Progenitor cell of endocrine pancreas (in vitro differentiated cells): ENCODE measurements around the gene CYB5D1. TPM values are rescaled to one million over a fixed set of nuclear protein-coding genes. Genes with fewer than 3 reads are reported as not detected.
"Not testable (repeated sequence)": the region's sequence is repeated elsewhere in the genome, so short reads cannot be mapped to it uniquely, and the experiment has no call there.

ENCODE experiments used
- DNase-seq: peaks from one replicate; pipeline ENCODE4 v3.0.0; 2021; ENCODE audit warnings: low spot score; ENCODE audit not compliant: unreplicated experiment
- H3K27ac Mint-ChIP-seq: 2 replicates; pipeline ENCODE4 v1.8.0; 2021; ENCODE audit warnings: mild to moderate bottlenecking, moderate library complexity, mixed read lengths
- H3K27me3 Mint-ChIP-seq: 2 replicates; pipeline ENCODE4 v1.8.0; 2021; ENCODE audit warnings: mixed read lengths
- H3K36me3 Mint-ChIP-seq: 2 replicates; pipeline ENCODE4 v1.8.0; 2022; ENCODE audit warnings: mixed read lengths; ENCODE audit not compliant: insufficient read depth
- H3K4me1 Mint-ChIP-seq: 2 replicates; pipeline ENCODE4 v1.8.0; 2021; ENCODE audit warnings: low read depth, mixed read lengths
- H3K4me3 Mint-ChIP-seq: 2 replicates; pipeline ENCODE4 v1.8.0; 2021; ENCODE audit warnings: low read depth, mild to moderate bottlenecking, moderate library complexity, mixed read lengths
- H3K9me3 Mint-ChIP-seq: 2 replicates; pipeline ENCODE4 v1.8.0; 2021; ENCODE audit warnings: low read depth, mixed read lengths
- long read RNA-seq: library from polyadenylated mRNA; unstranded; transcript quantifications from one replicate; pipeline ENCODE4 v2.0.0, GENCODE V29; 2020
- total RNA-seq: library from RNA; stranded (reverse); gene quantifications from 2 replicates; pipeline ENCODE4 v1.2.1, GENCODE V29; 2021
- TF ChIP-seq, protein P1 (sequence below): fragments of 200-600 bp; sonication (generic); IDR thresholded peaks from one replicate; pipeline ENCODE4 v1.5.0; 2021; ENCODE audit warnings: antibody characterized with exemption, mild to moderate bottlenecking; ENCODE audit not compliant: unreplicated experiment

Gene CYB5D1
- 16.3 and 18.2 TPM in 2 replicates for total RNA-seq
- long read RNA-seq, transcript CYB5D1-201 (4 exons, 3,509 nt): major isoform, 25 of 39 reads
- long read RNA-seq, partial matches to known transcripts: 6 of 39 reads
- long read RNA-seq, other reads (novel, unspliced or antisense): 0 of 39 reads

DNA sequence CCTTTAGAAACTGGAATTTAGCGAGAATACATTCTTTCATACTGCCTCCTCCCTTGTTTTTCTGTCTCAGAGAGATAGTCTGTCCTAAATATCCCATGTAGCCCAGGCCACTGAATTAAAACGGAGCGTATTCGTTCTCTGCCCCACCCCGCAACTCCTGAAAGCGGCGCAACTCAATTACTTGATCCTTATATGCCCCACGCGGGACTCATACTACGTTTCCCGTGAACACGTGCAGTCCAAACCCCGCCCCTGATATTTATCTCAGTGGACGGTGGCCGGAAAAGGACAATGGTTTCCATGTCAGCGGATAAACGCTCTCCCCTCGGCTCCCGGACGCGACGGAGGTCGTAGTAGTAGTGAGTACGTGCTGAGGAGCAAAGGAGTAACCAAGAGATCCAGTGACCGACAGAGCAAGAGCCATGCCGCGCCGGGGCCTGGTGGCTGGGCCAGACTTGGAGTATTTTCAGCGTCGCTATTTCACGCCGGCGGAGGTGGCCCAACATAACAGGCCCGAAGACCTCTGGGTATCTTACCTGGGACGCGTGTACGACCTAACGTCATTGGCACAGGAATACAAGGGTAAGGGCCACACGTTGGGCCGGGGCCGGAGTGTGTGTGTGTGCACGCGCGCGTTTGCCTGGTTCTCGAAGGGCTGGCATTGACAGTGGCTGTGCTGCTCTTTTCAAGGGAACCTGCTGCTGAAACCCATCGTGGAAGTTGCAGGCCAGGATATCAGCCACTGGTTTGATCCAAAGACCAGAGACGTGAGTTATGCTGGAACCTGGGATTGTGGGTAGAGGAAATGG is at the start of gene CYB5D1:
Gene CYB5D1 (plus strand): TSS at position 291 of the 809 bp plus-strand sequence. CDS start 132 bp downstream, at position 423.
- H3K4me1 Mint-ChIP-seq: peaks cover 9% of the 10 kb centered on the region
- DNase-seq: no peak
- no peak within 1 kb of the TSS for H3K27ac Mint-ChIP-seq
- no peak within 1 kb of the TSS for H3K4me3 Mint-ChIP-seq
- TF ChIP-seq, protein P1, sequence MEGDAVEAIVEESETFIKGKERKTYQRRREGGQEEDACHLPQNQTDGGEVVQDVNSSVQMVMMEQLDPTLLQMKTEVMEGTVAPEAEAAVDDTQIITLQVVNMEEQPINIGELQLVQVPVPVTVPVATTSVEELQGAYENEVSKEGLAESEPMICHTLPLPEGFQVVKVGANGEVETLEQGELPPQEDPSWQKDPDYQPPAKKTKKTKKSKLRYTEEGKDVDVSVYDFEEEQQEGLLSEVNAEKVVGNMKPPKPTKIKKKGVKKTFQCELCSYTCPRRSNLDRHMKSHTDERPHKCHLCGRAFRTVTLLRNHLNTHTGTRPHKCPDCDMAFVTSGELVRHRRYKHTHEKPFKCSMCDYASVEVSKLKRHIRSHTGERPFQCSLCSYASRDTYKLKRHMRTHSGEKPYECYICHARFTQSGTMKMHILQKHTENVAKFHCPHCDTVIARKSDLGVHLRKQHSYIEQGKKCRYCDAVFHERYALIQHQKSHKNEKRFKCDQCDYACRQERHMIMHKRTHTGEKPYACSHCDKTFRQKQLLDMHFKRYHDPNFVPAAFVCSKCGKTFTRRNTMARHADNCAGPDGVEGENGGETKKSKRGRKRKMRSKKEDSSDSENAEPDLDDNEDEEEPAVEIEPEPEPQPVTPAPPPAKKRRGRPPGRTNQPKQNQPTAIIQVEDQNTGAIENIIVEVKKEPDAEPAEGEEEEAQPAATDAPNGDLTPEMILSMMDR: no peak
- H3K27me3 Mint-ChIP-seq: no peaks in the 10 kb centered on the region
- H3K9me3 Mint-ChIP-seq: no peaks in the 10 kb centered on the region
- peaks cover 21% of the 10 kb centered on the region for H3K36me3 Mint-ChIP-seq

DNA sequence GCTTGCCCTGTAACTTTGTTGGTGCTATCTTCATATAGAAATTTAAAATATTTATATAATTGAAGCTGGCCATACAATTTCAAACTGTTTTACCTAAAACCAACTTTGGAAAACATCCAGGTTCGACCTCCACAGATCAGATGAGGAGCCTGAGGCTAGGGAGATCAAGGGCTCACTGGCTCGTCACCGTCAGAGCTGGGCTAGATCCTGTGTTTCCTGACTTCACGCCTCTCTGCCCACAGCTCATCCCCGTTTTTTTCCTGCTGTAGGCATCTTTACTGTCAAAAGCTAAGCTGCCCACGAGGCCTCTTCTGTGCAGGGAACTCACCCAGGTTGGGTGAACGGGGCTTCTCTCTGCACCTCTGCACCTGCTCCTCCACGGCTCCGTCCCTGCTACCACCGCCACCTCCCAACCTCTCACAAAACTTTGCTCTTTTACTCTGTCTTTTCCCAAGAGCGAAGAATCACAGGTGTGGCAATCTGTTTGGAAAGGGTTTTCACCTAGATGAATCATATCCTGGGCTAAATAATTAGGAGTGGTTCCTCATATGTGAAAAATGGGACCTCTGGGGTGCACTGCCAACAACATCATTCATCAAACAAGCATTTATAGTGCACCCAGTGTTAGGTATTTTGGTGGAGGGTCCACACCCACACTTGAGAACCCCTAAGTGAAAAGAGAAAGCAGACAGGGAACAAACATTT is 48.6 kb upstream of the CYB5D1 start:
- DNase-seq: no peak
- no peak overlapping the region for H3K27ac Mint-ChIP-seq
- H3K27me3 Mint-ChIP-seq: peaks cover 27% of the 10 kb centered on the region
- peaks cover 5% of the 10 kb centered on the region for H3K4me1 Mint-ChIP-seq
- TF ChIP-seq, protein P1: no peak
- H3K9me3 Mint-ChIP-seq: no peaks in the 10 kb centered on the region
- no peaks in the 10 kb centered on the region for H3K36me3 Mint-ChIP-seq
- no peak overlapping the region for H3K4me3 Mint-ChIP-seq

DNA sequence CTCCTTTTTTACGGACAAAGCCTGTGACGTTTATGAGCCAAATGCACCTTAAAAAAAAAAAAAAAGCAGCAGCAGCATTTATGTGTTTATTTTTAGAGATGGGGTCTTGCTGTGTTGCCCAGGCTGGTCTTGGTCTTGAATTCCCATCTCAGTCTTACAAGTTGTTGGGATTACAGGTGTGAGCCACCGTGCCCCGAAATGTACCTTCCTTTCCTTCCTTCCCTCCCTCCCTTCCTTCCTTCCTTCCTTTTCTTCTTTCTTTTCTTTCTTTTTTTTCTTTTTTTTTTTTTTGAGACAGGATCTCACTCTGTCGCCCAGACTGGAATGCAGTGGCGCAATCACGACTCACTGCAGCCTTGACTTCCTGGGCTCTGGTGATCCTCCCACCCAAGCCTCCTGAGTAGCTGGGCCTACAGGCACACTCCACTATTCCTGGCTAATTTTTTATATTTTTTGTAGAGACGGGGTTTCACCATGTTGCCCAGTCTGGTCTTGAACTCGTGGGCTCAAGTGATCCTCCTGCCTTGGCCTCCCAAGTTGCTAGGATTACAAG is 47.9 kb upstream of the CYB5D1 start:
- not testable (repeated sequence) for H3K27ac Mint-ChIP-seq, H3K4me3 Mint-ChIP-seq, DNase-seq, H3K36me3 Mint-ChIP-seq, H3K9me3 Mint-ChIP-seq, H3K4me1 Mint-ChIP-seq
- peaks cover 26% of the 10 kb centered on the region for H3K27me3 Mint-ChIP-seq

DNA sequence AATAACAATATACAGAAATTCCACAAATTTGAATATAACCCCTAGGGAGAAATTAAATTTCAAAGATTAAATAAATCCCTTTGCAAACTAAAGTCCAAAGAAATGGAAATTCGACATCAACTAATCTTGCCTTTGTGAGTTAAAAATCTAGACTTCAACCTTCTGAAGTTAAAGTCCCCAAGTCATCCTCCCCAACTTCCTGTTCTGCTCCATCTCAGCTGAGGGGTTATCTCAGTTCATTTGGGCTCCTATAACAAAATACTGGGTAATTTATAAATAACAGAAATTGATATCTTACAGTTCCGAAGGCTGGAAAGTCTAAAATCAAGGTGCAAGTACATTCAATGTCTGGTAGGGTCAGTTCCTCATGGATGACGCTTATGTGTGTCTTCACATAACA is 46.6 kb upstream of the CYB5D1 start:
- peaks cover under 1% of the 10 kb centered on the region for H3K4me1 Mint-ChIP-seq
- H3K9me3 Mint-ChIP-seq: no peaks in the 10 kb centered on the region
- no peak overlapping the region for H3K4me3 Mint-ChIP-seq
- TF ChIP-seq, protein P1: no peak
- no peaks in the 10 kb centered on the region for H3K36me3 Mint-ChIP-seq
- no peak overlapping the region for H3K27ac Mint-ChIP-seq
- no peak for DNase-seq
- peaks cover 32% of the 10 kb centered on the region for H3K27me3 Mint-ChIP-seq

DNA sequence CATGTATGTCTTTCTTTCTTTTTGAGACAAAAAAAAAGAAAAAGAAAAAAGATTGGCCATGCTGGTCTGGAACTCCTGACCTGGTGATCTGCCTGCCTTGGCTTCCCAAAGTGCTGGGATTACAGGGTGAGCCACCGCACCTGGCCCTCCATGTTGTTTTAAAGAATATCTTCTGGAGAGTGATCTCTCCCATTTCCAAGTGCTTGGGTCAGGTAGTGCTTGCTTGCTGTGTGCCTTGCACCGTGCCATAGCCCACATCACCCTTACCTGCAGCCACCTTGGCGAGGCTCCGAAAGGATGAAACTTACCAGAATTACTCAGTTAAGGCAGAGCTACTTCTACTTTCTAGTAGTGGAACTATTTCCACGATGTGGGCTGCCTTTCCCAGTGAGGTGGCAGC is 42.8 kb upstream of the CYB5D1 start:
- no peak for DNase-seq

More for the DNA sequence above, 42.8 kb upstream of the CYB5D1 start:
- H3K27me3 Mint-ChIP-seq: peaks cover 46% of the 10 kb centered on the region
- no peak overlapping the region for H3K4me3 Mint-ChIP-seq
- H3K27ac Mint-ChIP-seq: no peak overlapping the region
- H3K4me1 Mint-ChIP-seq: peaks cover 10% of the 10 kb centered on the region
- no peaks in the 10 kb centered on the region for H3K9me3 Mint-ChIP-seq
- no peaks in the 10 kb centered on the region for H3K36me3 Mint-ChIP-seq
- TF ChIP-seq, protein P1: no peak
